CD14-positive monocyte (primary cell): ENCODE measurements around the gene CNNM1. TPM values are rescaled to one million over a fixed set of nuclear protein-coding genes. Genes with fewer than 3 reads are reported as not detected.

ENCODE experiments used
- DNase-seq, 3 donors: peaks; one replicate each; pipeline ENCODE4 v3.0.0-alpha.2; 2011 to 2022
- H2AFZ ChIP-seq: 2 replicates; pipeline ENCODE4 v1.6.0; 2012; ENCODE audit warnings: mild to moderate bottlenecking, low read depth, low read length, inconsistent platforms; ENCODE audit not compliant: insufficient read depth, poor library complexity, severe bottlenecking
- H3K27ac ChIP-seq, 2 donors: 1 replicate in 1 of 2; 2 replicates in 1 of 2; pipeline ENCODE4 v1.5.1; 2012 to 2013; ENCODE audit warnings: low read length in 2 of 2, control low read depth in 1 of 2, inconsistent platforms in 1 of 2, low read depth in 1 of 2, mild to moderate bottlenecking in 1 of 2
- H3K27me3 ChIP-seq, 2 donors: one replicate each; pipeline versions ENCODE4 v1.6.0 to v1.6.1; 2011 to 2013; ENCODE audit warnings: low read length in 2 of 2; ENCODE audit not compliant: control insufficient read depth in 2 of 2, insufficient read depth in 2 of 2
- H3K36me3 ChIP-seq, 2 donors: replicated peaks in 1 of 2; 1 replicate in 1 of 2; 2 replicates in 1 of 2; pipeline versions ENCODE4 v1.5.1 to v1.6.1; 2012 to 2013; ENCODE audit warnings: low read length in 2 of 2, control low read depth in 1 of 2, inconsistent platforms in 1 of 2, mild to moderate bottlenecking in 1 of 2; ENCODE audit not compliant: insufficient read depth in 2 of 2, control insufficient read depth in 1 of 2
- H3K4me1 ChIP-seq, 2 donors: 1 replicate in 1 of 2; 2 replicates in 1 of 2; pipeline versions ENCODE4 v1.5.1 to v1.6.1; 2012 to 2013; ENCODE audit warnings: low read length in 2 of 2, control low read depth in 1 of 2, inconsistent platforms in 1 of 2, mild to moderate bottlenecking in 1 of 2, moderate library complexity in 1 of 2; ENCODE audit not compliant: insufficient read depth in 2 of 2, control insufficient read depth in 1 of 2
- H3K4me2 ChIP-seq: replicated peaks from 2 replicates; pipeline ENCODE3; 2012; ENCODE audit warnings: low read length, moderate library complexity, mild to moderate bottlenecking; ENCODE audit not compliant: poor library complexity, severe bottlenecking; ENCODE audit errors: extremely low read depth
- H3K4me3 ChIP-seq, 3 experiments: fragments of 200-600 bp in 1 of 3; sonication (generic) in 1 of 3; replicated peaks in 1 of 3; 1 replicate in 2 of 3; 2 replicates in 1 of 3; pipeline ENCODE4 v1.5.1; 2011 to 2013; ENCODE audit warnings: low read length in 3 of 3, mild to moderate bottlenecking in 3 of 3, control low read depth in 2 of 3, low read depth in 2 of 3, inconsistent platforms in 1 of 3, moderate library complexity in 1 of 3
- H3K79me2 ChIP-seq: 2 replicates; pipeline ENCODE4 v1.6.0; 2012; ENCODE audit warnings: mild to moderate bottlenecking, control low read depth, inconsistent platforms, low read length, moderate library complexity; ENCODE audit not compliant: insufficient read depth
- H3K9ac ChIP-seq: 2 replicates; pipeline ENCODE4 v1.6.0; 2017; ENCODE audit warnings: low read length, mild to moderate bottlenecking; ENCODE audit not compliant: insufficient read depth, poor library complexity, severe bottlenecking
- H3K9me3 ChIP-seq, 2 donors: replicated peaks in 1 of 2; 1 replicate in 1 of 2; 2 replicates in 1 of 2; pipeline versions ENCODE4 v1.5.1 to v1.6.1; 2012 to 2013; ENCODE audit warnings: low read length in 2 of 2, control low read depth in 1 of 2; ENCODE audit not compliant: control insufficient read depth in 1 of 2, insufficient read depth in 1 of 2
- H4K20me1 ChIP-seq: 2 replicates; pipeline ENCODE4 v1.6.0; 2012; ENCODE audit warnings: mild to moderate bottlenecking, low read length, control low read depth, moderate library complexity; ENCODE audit not compliant: insufficient read depth
- H3K27ac Mint-ChIP-seq, 7 donors: one replicate each; pipeline ENCODE4 v1.8.0; 2020; ENCODE audit warnings: mild to moderate bottlenecking in 7 of 7, mixed read lengths in 7 of 7, moderate library complexity in 6 of 7, inconsistent platforms in 2 of 7
- H3K27me3 Mint-ChIP-seq, 3 donors: one replicate each; pipeline ENCODE4 v1.8.0; 2021 to 2022; ENCODE audit warnings: low read depth in 3 of 3, mild to moderate bottlenecking in 3 of 3, mixed read lengths in 3 of 3, moderate library complexity in 3 of 3, inconsistent platforms in 1 of 3
- H3K36me3 Mint-ChIP-seq, 2 donors: one replicate each; pipeline ENCODE4 v1.8.0; 2020; ENCODE audit warnings: mixed read lengths in 2 of 2, inconsistent platforms in 1 of 2, mild to moderate bottlenecking in 1 of 2
- H3K4me1 Mint-ChIP-seq: one replicate; pipeline ENCODE4 v1.8.0; 2020; ENCODE audit warnings: mild to moderate bottlenecking, mixed read lengths
- H3K4me3 Mint-ChIP-seq, 2 donors: one replicate each; pipeline ENCODE4 v1.8.0; 2020; ENCODE audit warnings: mild to moderate bottlenecking in 2 of 2, mixed read lengths in 2 of 2, moderate library complexity in 1 of 2
- H3K9me3 Mint-ChIP-seq, 7 donors: one replicate each; pipeline ENCODE4 v1.8.0; 2020 to 2022; ENCODE audit warnings: mixed read lengths in 7 of 7, mild to moderate bottlenecking in 6 of 7, moderate library complexity in 6 of 7, inconsistent platforms in 2 of 7
- CTCF ChIP-seq: fragments of 200-600 bp; IDR thresholded peaks from one replicate; pipeline ENCODE4 v1.8.0; 2022; ENCODE audit warnings: antibody characterized with exemption, mild to moderate bottlenecking
- WGBS: methylation state at CpG from one replicate; pipeline ENCODE4 v1.1.5; 2013; ENCODE audit warnings: missing lambda C conversion rate; ENCODE audit not compliant: insufficient coverage; 5-methylcytosine and 5-hydroxymethylcytosine counted together
- intact Hi-C, 2 donors: fragments of 100-400 bp; cut with micrococcal nuclease; formaldehyde crosslinking; loops; one replicate each; pipeline versions ENCODE4 v1.15.0 to v1.15.1; 2023
- polyA plus RNA-seq, 3 donors: library from polyadenylated mRNA; depleted of rRNA in 1 of 3; unstranded in 2 of 3; stranded (reverse) in 1 of 3; fragments of 300-500 nt in 2 of 3; fragments of >200 nt in 1 of 3; fragmentation: Illumina TruSeq in 2 of 3; gene quantifications; 1 replicate in 2 of 3; 2 replicates in 1 of 3; pipeline ENCODE4 v1.2.3, GENCODE V29; 2012 to 2021

The CNNM1 gene
- polyA plus RNA-seq, 3 donors = not detected

GRCh38 chr10:99389729-99390480 is 60.7 kb downstream of the CNNM1 start:
- Histone ChIP-seq H3K4me3 (no peak overlapping the region), H3K9me3 (no peaks in the 10 kb centered on the region), H3K79me2 (no peaks in the 10 kb centered on the region), H2AFZ (no peak overlapping the region), H3K4me2 (no peak overlapping the region), H3K36me3 (no peaks in the 10 kb centered on the region), H3K9ac (no peak overlapping the region), H4K20me1 (no peaks in the 10 kb centered on the region), H3K27ac (no peak overlapping the region), H3K27me3 (no peaks in the 10 kb centered on the region), H3K4me1 (no peaks in the 10 kb centered on the region)
- 93% methylated on average over 3 of the region's 9 CpGs for WGBS
- H3K27ac Mint-ChIP-seq = no peak overlapping the region
- peaks cover 0 to 2% (median 0%) of the 10 kb centered on the region in 7 donors for H3K9me3 Mint-ChIP-seq
- no peak for TF ChIP-seq CTCF
- H3K4me3 Mint-ChIP-seq = no peak overlapping the region
- peaks cover 3 to 5% (median 3%) of the 10 kb centered on the region in 3 donors for H3K27me3 Mint-ChIP-seq
- DNase-seq = no peak
- intact Hi-C loops = loop anchor here (5.0 to 10.0 kb wide), 2 partner anchors 222 to 225 kb away; no protein-coding TSS in a partner anchor
- no peaks in the 10 kb centered on the region for H3K36me3 Mint-ChIP-seq
- peaks cover 5% of the 10 kb centered on the region for H3K4me1 Mint-ChIP-seq

GRCh38 chr10:99391346-99391745 is 62.2 kb downstream of the CNNM1 start:
- Histone ChIP-seq H3K79me2 (no peaks in the 10 kb centered on the region), H3K4me3 (no peak overlapping the region), H3K9me3 (no peaks in the 10 kb centered on the region), H3K4me2 (no peak overlapping the region), H3K27me3 (no peaks in the 10 kb centered on the region), H4K20me1 (no peaks in the 10 kb centered on the region), H3K4me1 (no peaks in the 10 kb centered on the region), H3K27ac (no peak overlapping the region), H3K36me3 (no peaks in the 10 kb centered on the region), H3K9ac (peak overlapping the region; percentile 15), H2AFZ (no peak overlapping the region)
- WGBS = no CpG with 5 or more reads among the region's 2 CpGs
- H3K27me3 Mint-ChIP-seq = peaks cover 1 to 5% (median 3%) of the 10 kb centered on the region in 3 donors
- H3K4me1 Mint-ChIP-seq = peaks cover 5% of the 10 kb centered on the region
- H3K36me3 Mint-ChIP-seq = peaks cover 2 to 12% of the 10 kb centered on the region in 2 donors
- intact Hi-C loops = loop anchor here (5.0 to 10.0 kb wide), 2 partner anchors 221 to 223 kb away; no protein-coding TSS in a partner anchor
- H3K4me3 Mint-ChIP-seq = no peak overlapping the region
- no peaks in the 10 kb centered on the region for H3K9me3 Mint-ChIP-seq
- no peak overlapping the region for H3K27ac Mint-ChIP-seq
- DNase-seq = no peak
- no peak for TF ChIP-seq CTCF
